Measurements from ENCODE around the gene CPEB2. TPM values are rescaled to one million over a fixed set of nuclear protein-coding genes. Genes with fewer than 3 reads are reported as not detected.

CPEB2 gene
- total and polyA plus RNA-seq, 10 donors = 3.2 to 21.8 (median 15.4) TPM

DNA sequence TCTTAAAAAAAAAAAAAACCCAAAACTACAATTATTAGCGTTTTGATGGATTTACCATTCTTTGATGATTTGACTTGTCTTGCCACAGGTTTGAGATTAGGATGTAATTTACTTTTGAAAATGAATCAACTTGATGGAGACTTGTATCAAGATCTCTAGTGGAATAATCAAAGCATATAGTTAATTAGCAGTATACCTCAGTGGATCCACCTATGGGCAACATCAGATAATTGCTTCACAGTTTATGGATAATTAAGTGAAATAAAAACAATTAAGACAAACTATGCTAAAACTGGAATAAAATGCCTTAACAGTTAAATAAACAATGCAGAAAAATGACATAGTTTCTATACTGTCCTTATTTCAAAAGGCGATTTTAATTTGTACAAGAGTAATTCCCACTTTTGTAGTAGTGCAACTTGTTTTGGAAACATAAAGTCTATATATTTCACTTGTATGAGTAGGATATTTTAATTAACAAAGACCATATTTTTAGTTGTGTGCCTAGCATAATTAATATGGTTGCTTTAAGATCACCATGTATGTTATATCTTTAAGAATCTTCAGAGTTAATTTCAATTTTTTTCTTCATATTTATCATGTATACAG lies 4.2 kb downstream of the CPEB2 start:
- Histone ChIP-seq H3K9me3 (no peaks in the 10 kb centered on the region), H3K36me3 (peaks cover 0 to 44% (median 4%) of the 10 kb centered on the region in 6 donors), H3K4me1 (peaks cover 0 to 57% (median 38%) of the 10 kb centered on the region in 6 donors), H3K4me3 (peak overlapping the region in 3 of 8 donors; percentile 88 to 96 (median 93)), H3K27ac (peak overlapping the region in 4 of 8 donors; percentile 100), H3K27me3 (replicated peaks in 1 of 7) (no peaks in the 10 kb centered on the region)
- intact Hi-C loops (cut with DNase I; ENCODE audit: low total_unique reads) = loop anchor here (10.0 kb wide), 1 partner anchor 648 kb away; the partner anchor contains the start of gene FBXL5
- no peak for DNase-seq
- 43 to 60% (median 51%) methylated on average over 2 of the region's 2 CpGs for WGBS, 5 donors
- no peak for TF ChIP-seq POLR2A (IDR thresholded peaks at IDR 0.05)
- TF ChIP-seq, protein P1, sequence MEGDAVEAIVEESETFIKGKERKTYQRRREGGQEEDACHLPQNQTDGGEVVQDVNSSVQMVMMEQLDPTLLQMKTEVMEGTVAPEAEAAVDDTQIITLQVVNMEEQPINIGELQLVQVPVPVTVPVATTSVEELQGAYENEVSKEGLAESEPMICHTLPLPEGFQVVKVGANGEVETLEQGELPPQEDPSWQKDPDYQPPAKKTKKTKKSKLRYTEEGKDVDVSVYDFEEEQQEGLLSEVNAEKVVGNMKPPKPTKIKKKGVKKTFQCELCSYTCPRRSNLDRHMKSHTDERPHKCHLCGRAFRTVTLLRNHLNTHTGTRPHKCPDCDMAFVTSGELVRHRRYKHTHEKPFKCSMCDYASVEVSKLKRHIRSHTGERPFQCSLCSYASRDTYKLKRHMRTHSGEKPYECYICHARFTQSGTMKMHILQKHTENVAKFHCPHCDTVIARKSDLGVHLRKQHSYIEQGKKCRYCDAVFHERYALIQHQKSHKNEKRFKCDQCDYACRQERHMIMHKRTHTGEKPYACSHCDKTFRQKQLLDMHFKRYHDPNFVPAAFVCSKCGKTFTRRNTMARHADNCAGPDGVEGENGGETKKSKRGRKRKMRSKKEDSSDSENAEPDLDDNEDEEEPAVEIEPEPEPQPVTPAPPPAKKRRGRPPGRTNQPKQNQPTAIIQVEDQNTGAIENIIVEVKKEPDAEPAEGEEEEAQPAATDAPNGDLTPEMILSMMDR (IDR thresholded peaks at IDR 0.05 in 8 of 11, conservative IDR thresholded peaks at IDR 0.05 in 3 of 11) = peak in 9 of 11 experiments; percentile 37 to 62 (median 55)

DNA sequence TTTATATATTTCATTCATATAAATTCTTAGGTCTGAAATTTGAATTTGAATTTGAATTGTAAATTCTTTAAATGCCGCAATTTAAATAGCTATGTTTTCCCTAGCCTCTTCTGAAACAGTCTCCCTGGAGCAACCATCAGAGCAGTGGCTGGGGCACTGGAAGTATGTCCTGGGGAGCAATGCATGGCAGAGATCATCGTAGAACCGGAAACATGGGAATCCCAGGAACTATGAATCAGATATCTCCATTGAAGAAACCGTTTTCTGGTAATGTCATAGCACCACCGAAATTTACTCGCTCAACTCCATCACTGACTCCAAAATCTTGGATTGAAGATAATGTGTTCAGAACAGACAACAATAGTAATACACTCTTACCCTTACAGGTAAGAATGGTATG lies 4.9 kb downstream of the CPEB2 start:
- no peak overlapping the region for H3K4me3 ChIP-seq
- H3K4me1 ChIP-seq = peaks cover 0 to 64% (median 41%) of the 10 kb centered on the region in 6 donors
- TF ChIP-seq, protein P1 (IDR thresholded peaks at IDR 0.05 in 8 of 11, conservative IDR thresholded peaks at IDR 0.05 in 3 of 11) = no peak
- TF ChIP-seq POLR2AphosphoS5 (IDR thresholded peaks at IDR 0.05) (no peak), POLR2A (IDR thresholded peaks at IDR 0.05) (no peak)
- no peaks in the 10 kb centered on the region for H3K9me3 ChIP-seq
- DNase-seq = no peak
- 84 to 94% (median 93%) methylated on average over 6 of the region's 6 CpGs for WGBS, 5 donors
- H3K27ac ChIP-seq = no peak overlapping the region
- peaks cover 0 to 50% (median 7%) of the 10 kb centered on the region in 6 donors for H3K36me3 ChIP-seq
- H3K27me3 ChIP-seq (replicated peaks in 1 of 7) = no peaks in the 10 kb centered on the region
- intact Hi-C loops (cut with DNase I; ENCODE audit: low total_unique reads) = loop anchor here (10.0 kb wide), 1 partner anchor 648 kb away; the partner anchor contains the start of gene FBXL5

DNA sequence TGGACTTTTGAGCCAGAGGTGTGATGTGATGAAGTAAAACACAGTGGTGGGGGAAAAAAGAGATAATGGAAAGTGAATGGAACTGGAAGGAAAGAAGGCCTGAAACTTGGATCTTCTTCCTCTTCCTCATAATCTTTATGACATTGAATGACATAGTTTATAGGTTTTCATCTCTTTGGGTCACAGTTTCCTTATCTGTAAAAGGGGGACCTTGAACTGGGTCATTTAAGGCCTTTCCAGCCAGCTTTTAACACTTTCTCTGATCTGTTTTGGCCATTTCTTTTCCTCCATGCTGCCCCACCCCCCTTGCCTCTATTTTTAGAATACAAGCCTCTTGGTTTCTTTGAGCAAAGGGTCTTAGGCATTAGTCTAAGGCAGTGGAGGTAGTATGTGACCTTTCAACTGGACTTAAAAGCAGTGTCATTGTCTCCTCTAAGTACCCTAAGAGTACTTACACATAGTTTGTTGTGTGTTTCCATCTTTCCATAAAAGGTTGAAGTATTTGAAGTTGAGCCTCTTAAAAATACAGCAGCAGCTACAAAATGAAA lies 7.8 kb downstream of the CPEB2 start:
- no peak for DNase-seq
- Histone ChIP-seq H3K4me1 (peaks cover 3 to 88% (median 55%) of the 10 kb centered on the region in 6 donors), H3K27ac (no peak overlapping the region)

DNA sequence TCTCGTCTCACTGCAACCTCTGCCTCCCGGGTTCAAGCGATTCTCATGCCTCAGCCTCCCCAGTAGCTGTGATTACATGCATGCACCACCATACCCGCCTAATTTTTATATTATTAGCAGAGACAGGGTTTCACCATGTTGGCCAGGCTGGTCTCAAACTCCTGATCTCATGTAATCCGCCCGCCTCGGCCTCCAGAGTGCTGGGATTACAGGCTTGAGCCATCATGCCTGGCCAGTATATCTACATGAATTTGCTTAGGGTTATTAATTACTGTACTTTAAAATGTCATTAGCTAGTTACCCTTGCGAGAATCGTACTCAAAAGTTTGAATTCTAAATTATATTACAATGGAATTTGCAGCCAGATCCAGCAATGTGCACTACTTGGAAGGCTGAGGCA lies 8.9 kb downstream of the CPEB2 start:
- WGBS, 5 donors = 96 to 98% (median 96%) methylated on average over 9 of the region's 9 CpGs
- Histone ChIP-seq H3K9me3 (no peaks in the 10 kb centered on the region), H3K4me1 (peaks cover 3 to 86% (median 44%) of the 10 kb centered on the region in 6 donors), H3K4me3 (no peak overlapping the region), H3K36me3 (peaks cover 0 to 61% (median 7%) of the 10 kb centered on the region in 6 donors), H3K27me3 (replicated peaks in 1 of 7) (no peaks in the 10 kb centered on the region), H3K27ac (no peak overlapping the region)
- intact Hi-C loops (cut with DNase I; ENCODE audit: low total_unique reads) = no loop called here
- DNase-seq = no peak
- TF ChIP-seq, protein P1 (IDR thresholded peaks at IDR 0.05 in 8 of 11, conservative IDR thresholded peaks at IDR 0.05 in 3 of 11) = no peak
- TF ChIP-seq POLR2AphosphoS5 (IDR thresholded peaks at IDR 0.05) (no peak), POLR2A (IDR thresholded peaks at IDR 0.05) (no peak)

More for the DNA sequence above, 7.8 kb downstream of the CPEB2 start:
- intact Hi-C loops (cut with DNase I; ENCODE audit: low total_unique reads) = no loop called here
- Histone ChIP-seq H3K36me3 (peaks cover 0 to 51% (median 7%) of the 10 kb centered on the region in 6 donors), H3K4me3 (no peak overlapping the region), H3K27me3 (replicated peaks in 1 of 7) (no peaks in the 10 kb centered on the region), H3K9me3 (no peaks in the 10 kb centered on the region)
- TF ChIP-seq POLR2AphosphoS5 (IDR thresholded peaks at IDR 0.05) (no peak), POLR2A (IDR thresholded peaks at IDR 0.05) (no peak)
- TF ChIP-seq, protein P1 (IDR thresholded peaks at IDR 0.05 in 8 of 11, conservative IDR thresholded peaks at IDR 0.05 in 3 of 11) = no peak
